ENCODE measurements around the gene TSPAN5.

- TF ChIP-seq, protein P1, sequence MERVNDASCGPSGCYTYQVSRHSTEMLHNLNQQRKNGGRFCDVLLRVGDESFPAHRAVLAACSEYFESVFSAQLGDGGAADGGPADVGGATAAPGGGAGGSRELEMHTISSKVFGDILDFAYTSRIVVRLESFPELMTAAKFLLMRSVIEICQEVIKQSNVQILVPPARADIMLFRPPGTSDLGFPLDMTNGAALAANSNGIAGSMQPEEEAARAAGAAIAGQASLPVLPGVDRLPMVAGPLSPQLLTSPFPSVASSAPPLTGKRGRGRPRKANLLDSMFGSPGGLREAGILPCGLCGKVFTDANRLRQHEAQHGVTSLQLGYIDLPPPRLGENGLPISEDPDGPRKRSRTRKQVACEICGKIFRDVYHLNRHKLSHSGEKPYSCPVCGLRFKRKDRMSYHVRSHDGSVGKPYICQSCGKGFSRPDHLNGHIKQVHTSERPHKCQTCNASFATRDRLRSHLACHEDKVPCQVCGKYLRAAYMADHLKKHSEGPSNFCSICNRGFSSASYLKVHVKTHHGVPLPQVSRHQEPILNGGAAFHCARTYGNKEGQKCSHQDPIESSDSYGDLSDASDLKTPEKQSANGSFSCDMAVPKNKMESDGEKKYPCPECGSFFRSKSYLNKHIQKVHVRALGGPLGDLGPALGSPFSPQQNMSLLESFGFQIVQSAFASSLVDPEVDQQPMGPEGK (CRISPR knock-in tag; IDR thresholded peaks at IDR 0.05; ENCODE audit: borderline replicate concordance) = no peak
- TF ChIP-seq CSDC2 (CRISPR knock-in tag; IDR thresholded peaks at IDR 0.05) = no peak
- no peak for TF ChIP-seq OSR1 (CRISPR knock-in tag; IDR thresholded peaks at IDR 0.05)
- no peak for TF ChIP-seq ZFP3 (CRISPR knock-in tag; IDR thresholded peaks at IDR 0.05)
- no peak for TF ChIP-seq TCF4 (CRISPR knock-in tag; IDR thresholded peaks at IDR 0.05; ENCODE audit: borderline replicate concordance)
- TF ChIP-seq ZNF70 (CRISPR knock-in tag; IDR thresholded peaks at IDR 0.05) = no peak
- TF ChIP-seq ARNTL (CRISPR knock-in tag; IDR thresholded peaks at IDR 0.05; ENCODE audit: borderline replicate concordance, low read depth) = no peak
- no peak for TF ChIP-seq RARB (CRISPR knock-in tag; IDR thresholded peaks at IDR 0.05)
- no peak for TF ChIP-seq PPARA (CRISPR knock-in tag; IDR thresholded peaks at IDR 0.05; ENCODE audit: borderline replicate concordance)
Measured at GRCh38 chr4:98653890-98654867, 4.2 kb downstream of the TSPAN5 start.

Measured in SK-N-SH treated with all-trans-retinoic acid at 6 μM for 48 hours (cell line).